Caco-2 (cell line): Measurements from ENCODE around the gene SMURF1. TPM values are rescaled to one million over a fixed set of nuclear protein-coding genes. Genes with fewer than 3 reads are reported as not detected.
A peak's percentile ranks its signal among the peaks of the same experiment; 100 is the strongest.

Experiments used
- BruUV-seq: library from RNA; stranded (reverse); fragments of 400-500 nt; replicated peaks from 2 replicates; lab custom pipeline; 2021; lab: Mats Ljungman, UMichigan
- CTCF ChIA-PET: fragments of 300-600 bp; sonication (Branson Sonifier 250); formaldehyde crosslinking; loops from one replicate; lab custom pipeline; 2022; ENCODE audit warnings: antibody characterized with exemption; lab: Charles Lee
- POLR2A ChIA-PET: fragments of 300-600 bp; sonication (Branson Sonifier 250); formaldehyde crosslinking; loops from one replicate; lab custom pipeline; 2022; ENCODE audit warnings: antibody characterized with exemption; lab: Charles Lee
- DNase-seq, 2 experiments: peaks; one replicate each; pipeline versions ENCODE4 v3.0.0 to v3.0.0-alpha.2; 2020 to 2022
- H3K27me3 ChIP-seq: replicated peaks from 2 replicates; pipeline ENCODE4 v1.6.0; 2011; ENCODE audit warnings: low read length; ENCODE audit not compliant: control insufficient read depth, insufficient read depth
- H3K36me3 ChIP-seq: 2 replicates; pipeline ENCODE4 v1.5.1; 2011; ENCODE audit warnings: low read length; ENCODE audit not compliant: control insufficient read depth, insufficient read depth
- H3K4me1 ChIP-seq: fragments of 250-450 bp; sonication (Bioruptor Pico); 2 replicates; pipeline ENCODE4 v1.5.1; 2020; ENCODE audit warnings: mild to moderate bottlenecking
- H3K4me3 ChIP-seq: 2 replicates; pipeline ENCODE4 v1.5.1; 2011; ENCODE audit warnings: low read depth, mild to moderate bottlenecking, control low read depth, low read length
- H3K9me3 ChIP-seq: fragments of 250-450 bp; sonication (Bioruptor Pico); 2 replicates; pipeline ENCODE4 v1.5.1; 2020; ENCODE audit warnings: mild to moderate bottlenecking, moderate library complexity
- H3K27ac Mint-ChIP-seq: one replicate; pipeline ENCODE4 v1.8.0; 2022; ENCODE audit warnings: mixed read lengths; ENCODE audit not compliant: unreplicated experiment
- H3K27me3 Mint-ChIP-seq: one replicate; pipeline ENCODE4 v1.8.0; 2022; ENCODE audit warnings: mixed read lengths; ENCODE audit not compliant: insufficient read depth, unreplicated experiment
- H3K36me3 Mint-ChIP-seq: one replicate; pipeline ENCODE4 v1.8.0; 2022; ENCODE audit warnings: mild to moderate bottlenecking, mixed read lengths; ENCODE audit not compliant: insufficient read depth, unreplicated experiment
- H3K4me1 Mint-ChIP-seq: one replicate; pipeline ENCODE4 v1.8.0; 2022; ENCODE audit warnings: low read depth, mixed read lengths; ENCODE audit not compliant: unreplicated experiment
- H3K4me3 Mint-ChIP-seq: one replicate; pipeline ENCODE4 v1.8.0; 2022; ENCODE audit warnings: mild to moderate bottlenecking, moderate library complexity, mixed read lengths; ENCODE audit not compliant: unreplicated experiment
- H3K9me3 Mint-ChIP-seq: one replicate; pipeline ENCODE4 v1.8.0; 2022; ENCODE audit warnings: mixed read lengths; ENCODE audit not compliant: unreplicated experiment
- CTCF ChIP-seq, 2 experiments: fragments of 200-600 bp in 1 of 2; IDR thresholded peaks; 1 replicate in 1 of 2; 2 replicates in 1 of 2; pipeline versions ENCODE4 v1.5.1 to v1.8.0; 2011 to 2022; ENCODE audit warnings: antibody characterized with exemption in 1 of 2, control low read depth in 1 of 2, inconsistent platforms in 1 of 2, low read depth in 1 of 2, low read length in 1 of 2, mild to moderate bottlenecking in 1 of 2, moderate library complexity in 1 of 2; ENCODE audit not compliant: insufficient read depth in 1 of 2, severe bottlenecking in 1 of 2, unreplicated experiment in 1 of 2
- intact Hi-C: fragments of 100-400 bp; cut with micrococcal nuclease; formaldehyde crosslinking; loops from one replicate; pipeline ENCODE4 v1.10.0; 2022; ENCODE audit not compliant: unreplicated experiment
- total RNA-seq: library from RNA; stranded (reverse); gene quantifications from 2 replicates; pipeline ENCODE4 v1.2.3, GENCODE V29; 2022

SMURF1 gene
- total RNA-seq, 1 experiment from 2014 or later: 22.5 TPM

- H3K27me3 ChIP-seq: no peaks in the 10 kb centered on the region
- peaks cover 29% of the 10 kb centered on the region for H3K4me1 ChIP-seq
- Mint-ChIP-seq H3K4me3 (peak overlapping the region; percentile 42), H3K9me3 (no peaks in the 10 kb centered on the region), H3K27ac (peak overlapping the region; percentile 79), H3K4me1 (peaks cover 38% of the 10 kb centered on the region), H3K36me3 (peaks cover 17% of the 10 kb centered on the region), H3K27me3 (no peaks in the 10 kb centered on the region)
- POLR2A ChIA-PET: interaction anchor here (0.5 to 0.6 kb wide), 2 partner anchors 38 to 88 kb away, joined by 4 read pairs; no protein-coding TSS in a partner anchor
- DNase-seq: peak; percentile 46 to 57
- H3K9me3 ChIP-seq: no peaks in the 10 kb centered on the region
- BruUV-seq: no TSS peak
- no peak for TF ChIP-seq CTCF (IDR thresholded peaks at IDR 0.05; ENCODE audit: insufficient read depth in 1 of 2, low read depth in 1 of 2, low read length in 1 of 2, severe bottlenecking in 1 of 2, unreplicated experiment in 1 of 2)
- no peaks in the 10 kb centered on the region for H3K36me3 ChIP-seq
- H3K4me3 ChIP-seq: no peak overlapping the region
- CTCF ChIA-PET: interaction anchor here (0.6 to 0.7 kb wide), 2 partner anchors 9 to 257 kb away, joined by 3 to 9 read pairs; no protein-coding TSS in a partner anchor
- intact Hi-C loops: no loop called here
Observed at GRCh38 chr7:99137411-99138180, 6.3 kb downstream of the SMURF1 start.

- CTCF ChIA-PET: no interaction called here
- Mint-ChIP-seq H3K9me3 (no peaks in the 10 kb centered on the region), H3K27me3 (no peaks in the 10 kb centered on the region), H3K36me3 (peaks cover 6% of the 10 kb centered on the region), H3K4me3 (no peak overlapping the region), H3K27ac (no peak overlapping the region), H3K4me1 (peaks cover 34% of the 10 kb centered on the region)
- intact Hi-C loops: no loop called here
- Histone ChIP-seq H3K9me3 (no peaks in the 10 kb centered on the region), H3K27me3 (no peaks in the 10 kb centered on the region), H3K4me1 (peaks cover 26% of the 10 kb centered on the region), H3K4me3 (no peak overlapping the region), H3K36me3 (no peaks in the 10 kb centered on the region)
- no peak for DNase-seq
- BruUV-seq: no TSS peak
- POLR2A ChIA-PET: no interaction called here
- TF ChIP-seq CTCF (IDR thresholded peaks at IDR 0.05; ENCODE audit: insufficient read depth in 1 of 2, low read depth in 1 of 2, low read length in 1 of 2, severe bottlenecking in 1 of 2, unreplicated experiment in 1 of 2): no peak
Observed at GRCh38 chr7:99135938-99136337, 8.0 kb downstream of the SMURF1 start.

GRCh38 chr7:99133766-99134564 is 9.9 kb downstream of the SMURF1 start:
- peaks cover 6% of the 10 kb centered on the region for H3K36me3 Mint-ChIP-seq
- ChIA-PET POLR2A (no interaction called here), CTCF (no interaction called here)
- no peak for DNase-seq
- no peak overlapping the region for H3K4me3 ChIP-seq
- H3K27ac Mint-ChIP-seq: no peak overlapping the region
- no peak overlapping the region for H3K4me3 Mint-ChIP-seq
- BruUV-seq: no TSS peak
- intact Hi-C loops: no loop called here
- H3K4me1 Mint-ChIP-seq: peaks cover 34% of the 10 kb centered on the region
- H3K9me3 ChIP-seq: no peaks in the 10 kb centered on the region
- no peak for TF ChIP-seq CTCF (IDR thresholded peaks at IDR 0.05; ENCODE audit: insufficient read depth in 1 of 2, low read depth in 1 of 2, low read length in 1 of 2, severe bottlenecking in 1 of 2, unreplicated experiment in 1 of 2)
- H3K4me1 ChIP-seq: peaks cover 21% of the 10 kb centered on the region
- H3K36me3 ChIP-seq: no peaks in the 10 kb centered on the region
- H3K9me3 Mint-ChIP-seq: no peaks in the 10 kb centered on the region
- H3K27me3 ChIP-seq: no peaks in the 10 kb centered on the region
- H3K27me3 Mint-ChIP-seq: no peaks in the 10 kb centered on the region
